RKO (cell line): Measurements from ENCODE around the gene CDCP1.
"Not testable (repeated sequence)": the region's sequence is repeated elsewhere in the genome, so short reads cannot be mapped to it uniquely, and the experiment has no call there.

Experiments
- DNase-seq: peaks from one replicate; pipeline ENCODE4 v3.0.0-alpha.2; 2016; ENCODE audit warnings: low spot score

CDCP1 gene

GRCh38 chr3:45084361-45084760, 61.8 kb downstream of the CDCP1 start:
- no peak for DNase-seq

- no peak for DNase-seq
Measured at GRCh38 chr3:45083023-45083422, 63.2 kb downstream of the CDCP1 start.

- no peak for DNase-seq
Measured at GRCh38 chr3:45082142-45082538, 64.0 kb downstream of the CDCP1 start.

GRCh38 chr3:45081506-45082141, 64.6 kb downstream of the CDCP1 start:
- DNase-seq, result no peak

GRCh38 chr3:45080824-45081223, 65.4 kb downstream of the CDCP1 start:
- no peak for DNase-seq

- DNase-seq, result no peak
Measured at GRCh38 chr3:45079715-45080114, 66.5 kb downstream of the CDCP1 start.

- DNase-seq, result no peak
Measured at GRCh38 chr3:45078910-45079522, 67.2 kb downstream of the CDCP1 start.

- not testable (repeated sequence) for DNase-seq
Measured at GRCh38 chr3:45078256-45078655, 67.9 kb downstream of the CDCP1 start.

GRCh38 chr3:45075821-45076625, 70.2 kb downstream of the CDCP1 start:
- no peak for DNase-seq

- DNase-seq, result no peak
Measured at GRCh38 chr3:45071075-45071474, 75.1 kb downstream of the CDCP1 start.

- peak; percentile 61 for DNase-seq
Measured at GRCh38 chr3:45067941-45068340, 78.2 kb downstream of the CDCP1 start.

- DNase-seq, result no peak
Measured at GRCh38 chr3:45067486-45067885, 78.7 kb downstream of the CDCP1 start.

GRCh38 chr3:45066109-45066801, 79.9 kb downstream of the CDCP1 start:
- DNase-seq, result no peak

- no peak for DNase-seq
Measured at GRCh38 chr3:45065373-45065720, 80.8 kb downstream of the CDCP1 start.

GRCh38 chr3:45064512-45065372, 81.4 kb downstream of the CDCP1 start:
- DNase-seq, result peak; percentile 99

- no peak for DNase-seq
Measured at GRCh38 chr3:45062697-45063070, 83.5 kb downstream of the CDCP1 start.

- no peak for DNase-seq
Measured at GRCh38 chr3:45060165-45060892, 85.8 kb downstream of the CDCP1 start.

GRCh38 chr3:45059132-45059531, 87.0 kb downstream of the CDCP1 start:
- no peak for DNase-seq

GRCh38 chr3:45057557-45057956, 88.6 kb downstream of the CDCP1 start:
- DNase-seq, result peak; percentile 46

GRCh38 chr3:45056608-45057301, 89.4 kb downstream of the CDCP1 start:
- DNase-seq, result no peak
